Activated CD4-positive, alpha-beta T cell treated with anti-CD3 and anti-CD28 coated beads for 24 hours (primary cell): ENCODE measurements around the gene C19orf73.
"Not testable (repeated sequence)": the region's sequence is repeated elsewhere in the genome, so short reads cannot be mapped to it uniquely, and the experiment has no call there.

Experiments used
- DNase-seq, 2 donors: peaks; one replicate each; pipeline ENCODE4 v3.0.0-alpha.2; 2020; ENCODE audit warnings: low read depth in 2 of 2

The C19orf73 gene

GRCh38 chr19:49121841-49122240 lies 2.9 kb upstream of the C19orf73 start:
- DNase-seq: not testable (repeated sequence)

DNA sequence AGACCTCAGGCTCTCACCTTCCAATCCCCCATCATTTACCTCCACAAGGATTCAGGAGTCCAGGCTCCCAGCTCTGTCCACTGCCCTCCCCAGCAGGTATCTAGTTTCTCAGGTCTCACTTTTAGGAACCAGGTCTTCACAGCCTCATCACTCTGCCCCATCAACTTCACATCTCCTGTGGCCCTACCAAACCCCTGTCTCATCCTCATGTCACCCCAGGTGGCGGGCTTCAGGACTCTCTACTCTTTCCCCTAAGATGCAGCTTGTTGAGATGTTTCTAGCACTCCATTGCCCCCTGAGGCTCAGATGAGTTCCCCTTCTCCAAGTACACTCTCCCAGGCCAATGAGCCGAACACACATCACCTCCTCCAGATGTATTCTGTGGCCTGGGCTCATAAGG lies 1.9 kb upstream of the C19orf73 start:
- no peak for DNase-seq

DNA sequence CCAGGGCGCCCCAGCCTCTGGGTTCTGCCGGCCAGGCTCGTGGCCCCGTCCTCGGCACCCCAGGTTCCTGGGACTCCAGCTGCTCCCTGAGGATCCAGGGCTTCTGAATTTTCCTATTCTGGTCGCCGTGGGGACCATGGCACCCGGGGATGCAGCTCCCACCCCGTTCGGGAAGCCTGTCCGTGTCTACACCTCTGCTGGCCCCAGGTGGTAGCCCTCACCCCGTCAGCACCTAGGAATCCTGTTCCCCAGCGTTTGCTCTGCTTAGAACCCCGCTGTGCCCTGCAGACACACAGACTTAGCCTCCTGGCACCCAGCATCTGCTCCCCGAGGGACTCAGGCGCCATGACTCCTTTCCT lies 1.4 kb upstream of the C19orf73 start:
- DNase-seq: no peak

- DNase-seq: no peak
Observed at GRCh38 chr19:49119411-49120324, 725 bp upstream of the C19orf73 start, which contains the start of gene PPFIA3. TSS of gene PPFIA3 (plus strand) at chr19:49119544. CDS start at chr19:49127874, 8,330 bp downstream.

- DNase-seq: no peak
Observed at GRCh38 chr19:49117677-49118564, 1.0 kb downstream of the C19orf73 start.

- DNase-seq: no peak
Observed at GRCh38 chr19:49116544-49116943, 2.4 kb downstream of the C19orf73 start.

DNA sequence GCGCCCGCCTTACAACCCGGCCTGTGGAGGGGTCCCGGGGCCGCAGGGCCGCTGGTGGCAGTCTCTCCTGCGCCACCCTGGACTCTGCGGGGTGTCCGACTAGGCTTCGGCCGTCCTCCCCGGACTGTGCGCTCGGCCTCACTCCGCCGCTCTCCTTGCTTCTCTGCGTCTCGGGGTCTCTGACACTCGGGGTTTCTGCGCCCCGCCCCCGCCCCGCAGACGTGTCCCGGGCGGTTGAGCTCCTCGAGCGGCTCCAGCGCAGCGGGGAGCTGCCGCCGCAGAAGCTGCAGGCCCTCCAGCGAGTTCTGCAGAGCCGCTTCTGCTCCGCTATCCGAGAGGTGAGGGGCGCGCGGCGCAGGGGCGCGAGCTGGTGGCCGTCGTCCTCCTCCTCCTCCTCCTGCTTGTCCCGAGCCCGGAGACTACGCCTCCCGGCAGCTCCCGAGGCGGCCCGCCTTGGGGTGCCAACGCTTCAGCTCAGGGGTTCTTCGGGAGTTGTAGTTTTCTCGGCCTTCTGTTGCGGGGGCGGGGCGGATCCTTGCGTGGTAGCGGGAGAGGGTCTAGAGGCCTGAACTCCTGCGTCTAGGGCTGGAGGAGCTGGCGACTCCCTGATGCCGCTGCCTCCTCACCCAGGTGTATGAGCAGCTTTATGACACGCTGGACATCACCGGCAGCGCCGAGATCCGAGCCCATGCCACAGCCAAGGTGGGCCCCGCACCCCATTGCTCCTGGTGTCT lies 4.1 kb downstream of the C19orf73 start:
- DNase-seq: peak in 1 of 2 donors; percentile 45

GRCh38 chr19:49113762-49114629 lies 4.9 kb downstream of the C19orf73 start, which contains the start of gene LIN7B:
TSS of gene LIN7B (plus strand) at chr19:49114370. CDS start at chr19:49114405, 35 bp downstream.
- peak; percentile 48 for DNase-seq

- DNase-seq: no peak
Observed at GRCh38 chr19:49111218-49111998, 7.5 kb downstream of the C19orf73 start.

DNA sequence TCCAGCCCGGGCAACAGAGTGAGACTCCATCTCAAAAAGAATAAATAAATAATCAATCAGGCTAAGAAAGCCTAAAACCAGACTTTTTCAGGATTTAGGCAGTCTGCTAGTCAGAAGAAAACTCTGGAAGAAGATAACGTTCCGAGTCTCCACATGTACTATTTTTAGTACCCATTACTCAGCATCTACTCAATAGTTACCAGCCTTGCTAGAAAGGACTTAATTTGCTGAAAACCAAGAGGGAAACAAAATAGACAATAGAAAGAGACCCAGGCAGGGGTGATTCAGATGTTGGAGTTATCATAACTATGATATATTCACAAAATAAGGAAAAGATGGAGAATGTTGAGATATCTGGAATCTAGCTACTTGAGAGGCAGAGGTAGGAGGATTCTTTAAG lies 8.4 kb downstream of the C19orf73 start:
- DNase-seq: no peak

DNA sequence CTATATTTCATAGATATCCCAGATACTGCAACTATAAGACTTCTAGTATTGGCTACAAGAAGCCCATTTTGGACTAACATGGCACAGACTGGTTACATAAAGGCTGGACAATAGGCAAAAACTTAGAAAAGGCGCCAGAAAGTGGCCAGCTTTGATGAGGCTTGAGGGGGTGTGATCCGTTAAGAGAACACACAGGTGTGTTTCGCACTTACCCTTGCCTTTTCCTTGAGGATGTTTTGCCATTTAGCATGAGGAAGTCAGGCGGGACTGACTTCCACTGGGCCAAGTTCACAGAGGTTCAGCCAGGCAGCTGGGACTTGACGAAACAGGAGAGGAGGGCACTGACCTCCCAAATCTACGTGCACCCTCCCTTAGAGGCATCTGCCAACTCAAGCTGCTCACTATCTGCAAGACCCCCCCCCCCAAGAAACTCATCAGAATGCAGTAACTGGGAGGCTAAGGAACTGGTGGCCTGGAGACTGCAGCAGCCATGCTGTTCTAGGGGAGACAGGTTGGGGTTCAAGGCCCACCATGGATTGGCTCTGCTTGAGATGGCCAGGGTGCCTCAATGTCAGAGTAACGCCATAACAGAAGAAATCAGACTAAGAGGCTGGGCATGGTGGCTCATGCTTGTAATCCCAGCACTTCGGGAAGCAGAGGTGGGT lies 9.2 kb downstream of the C19orf73 start:
- no peak for DNase-seq

GRCh38 chr19:49109051-49109450 lies 9.9 kb downstream of the C19orf73 start:
- no peak for DNase-seq

- DNase-seq: no peak
Observed at GRCh38 chr19:49107625-49108459, 11.1 kb downstream of the C19orf73 start.

DNA sequence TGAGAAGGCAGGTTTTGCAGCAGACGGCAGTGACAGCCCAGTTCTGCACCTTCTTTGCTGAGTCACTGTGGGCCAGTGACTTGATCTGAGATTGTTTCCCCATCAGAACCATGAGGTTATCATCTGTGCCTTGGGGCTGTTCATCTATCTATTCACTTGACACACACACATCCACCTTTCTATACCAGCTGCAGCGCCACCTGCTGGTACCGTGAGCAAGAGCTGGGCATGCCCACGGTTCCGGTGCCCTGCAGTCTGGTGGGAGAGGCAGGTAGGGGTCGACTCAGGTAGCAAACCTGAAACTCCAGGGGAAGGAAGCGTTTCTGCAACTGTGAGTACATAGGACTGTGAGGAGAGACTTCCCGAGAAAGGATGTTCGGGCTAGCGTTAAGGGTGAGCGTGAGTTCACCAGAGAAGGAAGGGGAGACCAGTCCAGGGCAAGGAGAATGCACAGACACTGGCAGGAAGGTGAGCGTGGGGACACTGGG lies 12.3 kb downstream of the C19orf73 start:
- DNase-seq: peak; percentile 52 to 55

DNA sequence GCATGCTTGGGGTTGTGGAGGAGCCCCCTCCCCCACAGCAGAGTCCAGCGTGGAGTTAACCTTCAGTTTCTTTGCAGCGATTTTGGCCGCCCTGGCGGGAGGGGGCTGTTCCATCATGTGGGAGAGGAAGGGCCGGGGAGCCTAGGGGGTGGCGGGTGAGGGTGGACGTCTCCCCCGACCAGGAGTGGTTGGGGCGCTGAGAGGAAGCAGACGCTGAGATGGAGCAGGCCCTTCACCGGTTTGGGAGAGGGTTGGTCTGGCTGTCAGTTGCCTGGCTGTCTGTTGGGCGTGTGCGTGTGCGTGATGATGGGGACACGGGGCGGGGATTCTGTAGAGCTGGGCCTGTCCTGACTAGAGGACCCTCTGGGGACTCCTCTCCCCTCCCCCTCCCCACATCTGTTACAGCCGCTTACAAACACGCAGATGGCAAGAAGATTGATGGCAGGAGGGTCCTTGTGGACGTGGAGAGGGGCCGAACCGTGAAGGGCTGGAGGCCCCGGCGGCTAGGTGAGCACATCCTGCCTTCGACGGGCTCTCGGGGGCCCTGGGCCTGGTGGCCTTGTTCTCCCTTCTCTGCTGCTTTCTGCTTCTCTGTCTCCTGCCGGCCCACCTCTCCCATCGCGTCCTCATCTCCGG lies 14.6 kb downstream of the C19orf73 start:
- DNase-seq: no peak

- DNase-seq: no peak
Observed at GRCh38 chr19:49103331-49104085, 15.4 kb downstream of the C19orf73 start.

DNA sequence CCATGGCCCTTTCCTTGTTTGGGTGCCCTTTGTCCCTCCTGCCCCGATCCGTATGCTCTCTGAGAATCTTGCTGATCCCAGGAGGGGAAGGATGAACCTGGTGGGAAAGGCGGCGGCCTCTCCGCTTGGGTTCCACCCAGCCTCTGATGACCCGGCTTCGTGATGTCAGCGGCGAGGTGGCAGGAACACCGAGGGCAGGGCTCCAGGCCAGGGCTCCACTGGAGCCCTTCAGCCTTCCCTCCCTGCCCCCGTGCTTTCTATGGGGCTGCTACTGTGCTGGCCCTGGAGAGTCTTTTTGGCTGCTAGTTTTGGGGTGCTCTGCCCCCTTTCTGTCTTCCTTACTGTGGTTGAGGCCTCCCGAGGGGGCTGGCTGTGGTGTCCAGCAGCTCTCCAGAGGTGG lies 16.6 kb downstream of the C19orf73 start:
- DNase-seq: no peak
